Activated CD4-positive, alpha-beta T cell treated with anti-CD3 and anti-CD28 coated beads, Interleukin-2, amount 50 U/mL, for 1 hour (primary cell): ENCODE results near the gene REN.
A peak's percentile ranks its signal among the peaks of the same experiment; 100 is the strongest.

Experiments
- DNase-seq: peaks from one replicate; pipeline ENCODE4 v3.0.0-alpha.2; 2020

REN gene

DNA sequence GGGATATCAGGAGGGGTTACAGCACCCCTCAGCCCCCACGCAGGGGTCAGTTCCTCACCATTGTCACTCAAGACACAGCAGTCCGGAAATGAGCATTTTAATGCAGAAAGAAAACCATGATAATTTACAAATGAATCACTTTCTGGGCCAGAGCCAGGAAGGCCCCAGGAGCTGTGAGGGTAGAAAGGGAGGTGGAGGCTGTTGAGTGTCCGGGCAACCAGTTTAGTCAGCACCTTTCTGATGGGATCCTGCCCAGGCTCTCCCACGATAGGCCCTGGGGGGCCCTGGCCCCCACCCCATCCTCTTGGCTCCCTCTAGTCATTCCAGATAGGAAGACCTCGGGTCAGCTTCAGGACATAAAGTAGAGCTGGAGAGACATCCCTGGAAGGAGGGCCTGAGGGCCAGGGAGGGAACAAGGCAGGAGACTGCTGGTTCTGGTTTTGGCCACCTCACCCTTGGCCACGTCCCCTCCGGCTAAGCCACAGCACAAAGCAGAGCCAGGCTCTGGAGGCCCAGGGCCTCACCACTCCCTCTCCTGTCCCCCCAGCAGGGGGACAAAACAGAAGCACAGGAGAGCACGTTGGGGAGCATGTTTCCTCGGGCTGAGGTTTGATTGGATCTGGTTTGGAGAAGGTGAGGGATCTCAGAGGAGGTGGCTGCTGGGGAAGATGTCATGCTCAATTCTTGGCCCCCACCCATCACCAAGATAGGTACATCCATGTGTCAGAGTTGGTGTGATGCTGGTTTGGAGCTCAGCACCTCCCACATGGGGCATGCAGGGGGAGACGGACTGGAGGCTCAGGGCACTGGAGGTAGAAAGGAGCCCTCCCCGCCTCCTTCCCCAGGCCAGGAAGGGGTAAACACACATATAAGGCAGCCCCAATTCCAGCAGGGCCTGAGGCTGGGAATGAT, 34.9 kb downstream of the REN start:
- DNase-seq, result no peak

DNA sequence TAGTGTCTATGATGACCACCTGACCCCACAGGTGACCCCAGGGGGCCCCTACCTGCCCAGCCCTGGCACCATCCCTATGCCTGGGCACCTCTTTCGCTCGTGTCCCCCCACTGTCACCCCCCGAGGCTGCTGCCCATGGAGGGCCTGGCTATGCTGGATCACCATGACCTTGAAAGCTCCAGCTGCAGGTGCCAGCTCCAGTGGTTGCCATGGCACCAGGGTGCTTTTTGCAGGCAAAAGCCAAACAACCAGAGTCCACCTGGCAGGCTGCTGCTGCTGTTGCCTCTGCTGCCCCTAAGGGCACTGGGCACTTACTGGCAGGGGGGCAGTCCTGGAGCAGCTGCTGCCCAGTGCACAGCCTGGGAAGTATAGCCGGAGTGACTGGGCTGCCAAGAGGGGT, 36.0 kb downstream of the REN start:
- DNase-seq, result no peak

DNA sequence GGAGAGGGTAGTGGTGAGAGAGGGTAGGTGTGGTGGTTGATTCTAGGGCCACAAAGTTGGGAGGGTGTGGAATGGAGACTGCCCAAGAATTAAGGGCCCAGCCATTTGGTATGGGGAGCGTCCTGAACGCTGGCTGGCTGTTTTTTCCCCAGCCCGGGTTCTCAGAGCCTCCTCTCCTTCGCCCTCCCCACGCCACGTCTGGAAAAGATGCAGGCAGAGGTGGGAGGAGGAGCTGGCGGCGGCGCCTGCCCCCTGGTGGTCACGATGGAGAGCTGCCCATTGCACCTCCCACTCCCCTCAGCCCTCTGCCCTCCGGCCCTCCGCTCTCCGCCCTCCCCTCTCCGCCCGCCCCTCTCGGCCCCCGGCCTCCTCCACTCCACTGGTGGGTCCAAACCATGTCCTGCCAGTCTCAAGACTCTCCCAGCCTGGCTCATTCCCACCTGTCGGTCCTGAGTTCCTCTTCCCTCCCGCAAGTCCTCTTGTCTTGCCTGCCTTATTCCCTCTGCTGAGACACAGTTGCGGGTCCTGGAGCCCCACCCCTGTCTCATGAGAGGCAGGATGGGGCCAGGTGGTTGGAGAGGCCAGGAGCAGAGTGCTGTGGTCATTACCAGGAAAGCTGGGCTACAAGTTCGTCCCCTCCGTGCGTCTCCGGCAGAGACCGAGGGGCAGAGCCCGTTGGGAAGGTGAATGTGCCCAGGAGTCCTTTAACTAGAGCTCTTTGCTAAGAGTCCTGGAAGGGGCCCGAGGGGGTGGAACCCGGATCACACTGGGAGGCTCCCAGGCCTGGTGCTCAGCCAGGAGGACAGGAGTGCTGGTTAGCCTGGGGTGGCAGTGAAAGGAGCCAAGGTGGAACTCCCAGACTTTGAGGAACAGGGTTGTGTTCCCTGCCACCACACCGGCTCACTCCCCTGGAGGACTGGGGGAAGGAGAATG, 36.9 kb downstream of the REN start:
- peak; percentile 54 for DNase-seq

DNA sequence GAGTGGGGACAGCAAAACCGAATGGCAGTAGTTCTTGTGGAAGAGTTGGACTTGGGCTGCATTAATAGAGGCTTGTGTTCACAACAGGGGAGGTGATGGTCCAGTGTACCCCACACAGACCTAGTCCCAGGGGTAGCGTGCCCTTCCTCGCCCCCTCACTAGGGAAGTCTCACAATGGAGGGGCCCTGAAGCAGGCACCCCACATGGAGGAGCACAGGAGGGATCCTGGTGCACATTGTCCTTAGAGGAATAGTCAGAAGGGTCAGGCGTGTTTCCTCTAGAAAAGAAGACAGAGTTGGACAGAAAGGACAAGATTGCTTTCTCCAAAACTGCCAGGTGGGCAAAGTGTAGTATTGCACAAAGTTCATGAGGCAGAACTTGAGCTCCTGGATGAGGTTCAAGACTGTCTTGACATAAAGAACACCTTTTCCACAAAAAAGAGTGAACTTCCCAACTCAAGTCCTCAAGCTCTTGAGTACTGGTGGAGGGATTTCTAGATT, 37.6 kb downstream of the REN start:
- no peak for DNase-seq

DNA sequence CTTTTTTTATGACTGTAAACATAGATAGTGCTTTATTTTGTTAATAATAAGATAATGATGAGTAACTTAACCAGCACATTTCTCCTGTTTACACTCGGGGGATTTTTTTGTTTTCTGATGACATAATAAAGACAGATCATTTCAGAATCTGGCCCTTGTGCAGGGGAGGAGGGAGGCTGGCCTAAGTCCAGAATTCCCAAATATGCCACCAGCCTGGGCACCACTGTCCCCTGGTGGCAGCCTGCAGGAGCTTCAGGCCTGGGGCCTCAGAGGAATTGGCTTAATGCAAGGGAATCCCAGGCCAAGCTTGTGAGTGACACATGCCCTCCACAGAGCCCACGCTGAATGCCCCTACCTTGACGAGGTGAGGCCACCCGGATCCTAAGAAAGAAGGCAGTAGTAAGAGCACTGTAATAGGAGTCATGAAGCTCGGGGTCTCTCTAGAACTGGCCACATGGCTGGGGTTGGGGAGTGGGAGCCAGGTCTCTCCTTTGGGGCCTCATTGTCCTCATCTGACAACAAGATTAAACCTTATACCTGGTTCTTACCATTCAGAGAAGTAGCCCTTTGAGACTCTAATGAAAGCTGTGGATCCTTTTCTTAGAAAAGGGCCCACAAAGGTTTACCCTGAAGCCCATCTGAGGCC, 38.4 kb downstream of the REN start:
- DNase-seq, result no peak

DNA sequence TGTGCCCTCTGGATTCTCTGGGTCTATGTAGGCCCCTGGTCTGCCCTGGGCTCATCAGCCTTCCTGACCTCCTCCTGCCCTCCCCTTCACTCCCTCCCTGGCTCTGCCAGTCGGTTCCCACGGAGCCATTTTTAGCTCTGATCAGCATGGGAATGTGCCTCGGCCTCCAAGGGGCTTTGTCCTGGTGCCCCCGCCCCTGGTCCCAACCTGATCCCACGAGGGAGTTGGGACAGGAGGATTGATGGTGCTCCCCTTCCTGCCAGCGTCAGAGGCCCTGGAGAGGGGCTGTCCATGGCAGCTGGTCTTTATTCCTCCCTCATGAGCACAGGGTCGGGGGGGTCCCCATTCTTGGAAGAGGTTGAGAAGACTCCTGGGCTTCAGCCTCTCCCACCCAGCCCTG, 39.2 kb downstream of the REN start:
- DNase-seq, result no peak

DNA sequence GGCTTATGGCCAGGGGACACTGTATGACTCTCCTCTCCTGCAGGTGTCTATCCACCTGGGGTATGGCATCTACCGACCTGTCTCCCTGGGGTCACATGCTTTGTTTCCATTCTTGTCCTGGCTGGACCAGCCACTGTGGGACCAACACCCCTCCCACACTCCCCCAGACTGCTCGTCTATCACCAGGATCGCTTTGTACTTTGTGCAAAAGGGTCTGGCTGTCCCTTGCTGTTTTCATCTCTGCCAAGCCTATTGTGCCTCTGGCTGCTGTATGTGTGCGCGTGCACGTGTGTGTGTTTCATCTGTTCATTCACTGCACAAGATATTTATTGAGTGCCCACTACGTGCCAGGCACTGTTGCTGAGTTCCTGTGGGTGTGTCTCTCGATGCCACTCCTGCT, 39.8 kb downstream of the REN start:
- DNase-seq, result no peak

DNA sequence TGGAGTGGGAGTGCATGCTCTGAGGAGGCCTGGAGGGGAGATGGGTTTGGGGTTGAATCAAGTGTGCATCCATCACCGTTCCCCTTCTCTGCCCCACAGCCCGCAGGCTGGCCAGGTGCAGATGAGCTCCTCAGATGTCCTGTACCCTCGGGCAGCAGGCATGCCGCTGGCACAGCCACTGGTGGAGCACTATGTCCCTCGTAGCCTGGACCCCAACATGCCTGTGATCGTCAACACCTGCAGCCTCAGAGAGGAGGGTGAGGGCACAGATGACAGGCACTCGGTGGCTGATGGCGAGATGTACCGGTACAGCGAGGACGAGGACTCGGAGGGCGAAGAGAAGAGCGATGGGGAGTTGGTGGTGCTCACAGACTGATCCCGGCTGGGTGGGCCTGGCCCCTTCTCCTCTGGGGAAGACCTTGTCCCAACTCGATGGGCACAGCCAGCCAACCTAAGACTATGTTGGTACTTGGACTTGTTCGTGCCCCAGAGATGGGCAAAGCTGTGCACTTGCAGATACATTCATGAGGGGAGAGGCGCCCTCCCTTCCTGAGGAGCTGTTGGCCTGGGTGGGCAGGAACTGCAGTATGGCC, 40.3 kb downstream of the REN start:
- DNase-seq, result no peak

DNA sequence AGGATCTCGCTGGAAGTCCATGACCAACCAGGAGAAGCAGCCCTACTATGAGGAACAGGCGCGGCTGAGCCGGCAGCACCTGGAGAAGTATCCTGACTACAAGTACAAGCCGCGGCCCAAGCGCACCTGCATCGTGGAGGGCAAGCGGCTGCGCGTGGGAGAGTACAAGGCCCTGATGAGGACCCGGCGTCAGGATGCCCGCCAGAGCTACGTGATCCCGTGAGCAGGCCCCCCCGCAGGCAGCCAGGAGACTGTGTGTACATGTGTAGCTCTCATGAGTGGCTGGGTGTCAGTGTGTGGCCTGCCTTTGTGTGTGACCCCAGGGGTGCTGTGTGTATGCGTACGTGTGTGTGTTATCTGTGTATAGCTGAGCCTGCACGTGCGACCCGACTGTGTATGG, 41.5 kb downstream of the REN start:
- no peak for DNase-seq

DNA sequence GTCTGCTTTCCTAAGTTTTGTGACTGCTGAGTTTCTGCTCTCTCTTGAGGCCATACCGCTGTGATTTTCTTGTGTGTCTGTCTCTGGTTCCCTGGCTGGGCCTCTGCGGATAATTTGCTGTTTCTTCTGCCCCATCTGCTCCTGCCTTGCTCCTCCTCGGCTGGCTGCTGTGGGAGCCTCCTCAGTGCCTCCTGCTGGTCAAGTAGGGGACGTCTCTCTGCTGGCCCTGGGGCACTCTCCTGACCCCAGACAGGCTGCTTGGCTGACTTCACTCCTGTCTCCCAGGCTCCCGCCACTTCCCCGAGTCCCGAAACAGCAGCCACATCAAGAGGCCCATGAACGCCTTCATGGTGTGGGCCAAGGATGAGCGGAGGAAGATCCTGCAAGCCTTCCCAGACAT, 42.8 kb downstream of the REN start:
- DNase-seq, result no peak

DNA sequence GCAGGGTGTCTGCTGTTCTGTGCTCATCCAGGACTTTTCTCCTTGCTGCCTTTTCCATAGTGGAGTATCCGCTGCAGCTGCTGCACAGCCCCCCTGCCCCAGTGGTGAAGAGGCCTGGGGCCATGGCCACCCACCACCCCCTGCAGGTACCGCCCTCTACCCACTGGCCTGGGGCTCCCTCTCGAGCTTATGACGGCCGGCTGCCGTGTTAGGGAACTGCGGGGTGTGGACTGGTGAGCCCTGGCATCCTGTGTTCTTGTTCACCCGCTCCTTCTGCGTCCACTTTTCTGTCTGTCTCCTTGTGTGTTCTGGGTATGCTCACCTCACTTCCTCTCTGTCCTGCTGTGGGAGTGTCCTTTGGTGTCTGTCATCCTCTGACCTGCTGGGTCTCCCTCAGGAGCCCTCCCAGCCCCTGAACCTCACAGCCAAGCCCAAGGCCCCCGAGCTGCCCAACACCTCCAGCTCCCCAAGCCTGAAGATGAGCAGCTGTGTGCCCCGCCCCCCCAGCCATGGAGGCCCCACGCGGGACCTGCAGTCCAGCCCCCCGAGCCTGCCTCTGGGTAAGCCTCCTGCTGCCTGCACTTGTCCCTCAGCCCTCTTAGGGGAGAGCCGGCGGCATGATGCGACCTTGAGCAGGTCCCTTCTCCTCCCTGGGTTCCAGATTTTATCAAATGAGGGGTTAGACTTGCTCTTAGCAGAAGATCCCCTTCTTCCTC, 44.1 kb downstream of the REN start:
- DNase-seq, result no peak

DNA sequence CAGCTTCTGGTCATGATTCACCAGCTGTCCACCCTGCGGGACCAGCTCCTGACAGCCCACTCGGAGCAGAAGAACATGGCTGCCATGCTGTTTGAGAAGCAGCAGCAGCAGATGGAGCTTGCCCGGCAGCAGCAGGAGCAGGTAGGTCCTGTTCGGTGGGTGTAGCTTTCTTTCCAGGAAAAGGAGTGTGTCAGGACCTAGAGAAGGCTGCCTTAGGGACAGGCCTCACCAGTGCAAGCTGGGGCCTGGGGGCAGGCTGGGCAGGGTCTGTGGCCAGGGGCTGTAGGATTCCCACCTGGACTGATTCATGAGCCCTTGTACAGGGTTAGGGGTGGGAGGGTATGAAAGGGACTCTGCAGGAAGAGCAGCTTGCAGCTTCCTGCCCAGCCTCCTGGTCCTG, 49.6 kb downstream of the REN start:
- no peak for DNase-seq

DNA sequence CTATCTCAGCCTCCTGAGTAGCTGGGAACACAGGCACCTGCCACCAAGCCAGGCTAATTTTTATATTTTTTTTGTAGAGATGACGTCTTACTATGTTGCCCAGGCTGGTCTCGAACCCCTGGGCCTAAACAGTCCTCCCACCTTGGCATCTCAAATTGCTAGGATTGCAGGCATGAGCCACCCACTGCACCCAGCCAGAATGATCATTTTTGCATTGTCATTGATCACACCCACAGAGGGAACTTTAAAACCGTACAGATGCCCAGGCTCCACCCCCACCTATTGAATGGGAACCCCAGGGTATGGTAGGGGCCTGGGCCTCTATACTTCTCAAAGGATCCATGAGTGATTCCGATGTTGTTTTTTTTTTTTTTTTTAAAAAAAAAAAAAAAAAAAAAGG, 51.0 kb downstream of the REN start:
- DNase-seq, result no peak

DNA sequence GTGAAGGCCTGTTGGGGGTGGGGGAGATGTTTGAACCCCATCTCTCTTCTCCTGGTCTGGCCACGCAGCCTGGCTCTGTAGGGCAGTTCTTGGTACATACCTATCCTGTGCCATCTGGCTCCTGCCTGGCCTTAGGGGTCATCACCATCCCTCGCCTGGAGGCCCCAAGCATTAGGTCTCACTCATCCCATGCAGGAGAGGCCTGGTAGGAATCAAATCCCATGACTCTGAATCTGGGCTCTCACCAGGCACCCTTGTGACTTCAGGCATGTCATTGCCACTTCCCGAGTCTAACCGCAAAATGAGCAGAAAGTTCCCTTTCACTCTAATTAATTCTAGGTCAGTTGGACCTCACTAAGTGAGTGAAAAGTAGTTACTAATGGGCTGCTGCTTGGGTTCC, 51.5 kb downstream of the REN start:
- no peak for DNase-seq

DNA sequence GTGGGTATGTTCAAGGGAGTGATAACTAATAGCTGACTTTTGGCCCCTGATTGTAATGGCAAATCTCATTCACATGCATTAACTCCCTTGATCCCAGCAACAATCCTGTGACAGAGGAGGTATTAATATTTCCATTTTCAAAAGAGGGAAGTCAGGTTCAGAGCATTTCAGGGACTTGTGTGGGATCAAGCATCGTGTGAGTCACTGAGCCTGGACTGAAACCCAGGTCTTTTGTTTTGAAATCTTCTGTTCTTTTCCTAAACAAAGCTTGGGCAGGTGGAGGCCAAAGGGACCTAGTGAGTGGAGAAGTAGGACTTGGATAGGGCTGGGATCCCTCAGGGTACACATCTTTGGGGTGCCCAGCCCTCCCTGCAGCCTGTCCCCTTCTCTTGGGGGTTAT, 52.2 kb downstream of the REN start:
- no peak for DNase-seq

DNA sequence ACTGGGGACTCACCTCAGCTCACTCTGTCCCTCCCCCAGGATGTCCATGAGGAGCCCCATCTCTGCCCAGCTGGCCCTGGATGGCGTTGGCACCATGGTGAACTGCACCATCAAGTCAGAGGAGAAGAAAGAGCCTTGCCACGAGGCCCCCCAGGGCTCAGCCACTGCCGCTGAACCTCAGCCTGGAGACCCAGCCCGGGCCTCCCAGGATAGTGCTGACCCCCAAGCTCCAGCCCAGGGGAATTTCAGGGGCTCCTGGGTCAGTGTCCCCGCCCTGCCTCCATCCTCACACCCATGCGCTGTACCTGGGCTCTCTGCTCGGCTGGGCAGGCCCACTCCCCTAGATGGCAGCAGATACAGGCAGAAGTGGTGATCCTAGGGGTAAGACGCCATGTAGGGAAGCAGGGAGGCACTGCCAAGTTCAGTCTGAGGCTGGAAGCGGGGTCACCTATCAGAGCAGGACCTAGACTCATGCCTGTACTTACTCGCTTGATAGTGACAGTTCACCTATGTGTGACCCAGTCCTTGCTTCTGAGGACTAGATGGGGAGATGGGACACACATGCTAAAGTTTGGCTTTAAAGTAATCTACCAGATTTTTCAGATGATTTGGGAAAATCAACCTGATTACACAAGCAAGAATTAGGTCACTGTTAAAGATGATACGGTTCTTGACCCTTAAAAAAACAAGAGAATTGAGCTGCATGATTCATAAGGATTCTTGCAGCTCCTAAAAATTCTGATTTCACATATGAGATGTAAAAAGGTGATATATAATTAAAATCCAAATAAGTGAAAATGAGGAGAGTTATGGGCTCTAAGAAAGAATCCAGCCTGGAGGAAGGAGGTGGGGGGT, 53.0 kb downstream of the REN start:
- no peak for DNase-seq

DNA sequence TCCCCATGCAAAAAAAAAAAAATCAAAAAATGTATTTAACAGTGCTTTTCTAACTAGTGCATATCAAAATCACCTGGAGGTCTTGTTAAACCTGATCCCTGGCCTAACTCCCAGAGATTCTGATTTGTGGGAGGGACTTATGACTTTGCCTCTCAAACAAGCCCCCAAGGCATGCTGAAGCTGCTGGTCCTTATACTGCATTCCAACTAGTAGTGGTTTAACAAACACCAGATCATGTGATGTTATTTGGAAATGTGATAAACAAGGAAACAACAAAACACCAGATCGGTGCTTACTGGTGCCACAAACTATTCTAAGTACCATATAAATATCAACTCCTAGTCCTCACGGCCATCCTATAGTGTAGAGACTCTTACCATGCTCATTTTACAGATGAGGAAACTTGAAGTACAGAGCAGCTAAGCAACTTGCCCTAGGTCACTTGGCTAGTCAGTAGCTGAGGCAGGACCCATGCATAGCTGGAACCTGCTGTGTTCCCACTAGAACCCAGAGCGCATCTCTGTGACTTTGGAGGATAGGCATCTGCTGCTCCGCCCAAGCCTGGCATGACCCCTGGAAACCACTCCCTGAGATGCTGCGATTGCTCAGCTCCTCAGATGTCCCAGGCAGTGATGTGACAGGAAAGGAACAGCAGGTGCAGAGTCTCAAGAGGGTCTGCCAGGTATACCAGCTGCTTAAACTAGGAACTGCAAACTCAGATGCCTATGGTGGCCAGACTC, 55.1 kb downstream of the REN start:
- DNase-seq, result no peak

DNA sequence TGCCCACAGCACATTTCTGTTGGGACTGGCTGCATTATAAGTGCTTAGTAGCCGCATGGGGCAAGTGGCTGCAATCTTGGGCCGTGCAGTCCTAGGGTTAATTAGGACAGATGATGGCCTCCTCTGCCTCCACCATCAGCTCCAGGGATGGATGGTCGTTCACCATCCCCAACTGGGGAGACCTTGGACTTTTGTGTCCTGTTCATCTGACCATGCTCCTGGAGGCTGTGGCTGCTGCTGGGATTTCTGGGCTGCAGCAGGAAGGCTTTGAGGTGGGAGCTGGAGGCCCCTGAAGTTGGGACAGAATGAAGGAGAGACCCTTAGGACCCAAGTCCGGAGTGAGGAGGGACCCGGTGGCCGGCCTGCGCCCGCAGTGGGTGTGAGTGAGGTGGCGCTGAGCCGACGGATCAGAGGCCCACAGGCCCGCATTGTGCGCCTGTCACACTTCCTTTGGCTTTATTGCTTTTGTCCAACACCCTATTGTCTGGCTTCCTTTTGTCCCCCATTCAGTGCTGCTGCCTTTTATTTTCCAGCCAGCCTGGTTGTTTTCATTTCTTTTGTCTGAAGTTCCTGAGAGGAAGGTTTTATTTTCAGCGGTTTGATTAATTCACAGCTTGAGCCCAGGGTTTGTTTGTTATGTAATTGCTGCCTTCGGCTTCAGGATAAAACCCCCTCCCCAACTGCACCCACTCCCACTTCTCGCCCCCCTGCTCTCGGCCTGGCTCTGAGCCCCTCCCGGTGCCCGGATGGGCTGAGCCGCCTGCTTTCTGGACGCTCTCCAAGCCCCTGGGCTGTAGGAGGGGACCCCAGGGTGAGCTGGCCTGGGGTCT, 57.6 kb downstream of the REN start:
- no peak for DNase-seq

DNA sequence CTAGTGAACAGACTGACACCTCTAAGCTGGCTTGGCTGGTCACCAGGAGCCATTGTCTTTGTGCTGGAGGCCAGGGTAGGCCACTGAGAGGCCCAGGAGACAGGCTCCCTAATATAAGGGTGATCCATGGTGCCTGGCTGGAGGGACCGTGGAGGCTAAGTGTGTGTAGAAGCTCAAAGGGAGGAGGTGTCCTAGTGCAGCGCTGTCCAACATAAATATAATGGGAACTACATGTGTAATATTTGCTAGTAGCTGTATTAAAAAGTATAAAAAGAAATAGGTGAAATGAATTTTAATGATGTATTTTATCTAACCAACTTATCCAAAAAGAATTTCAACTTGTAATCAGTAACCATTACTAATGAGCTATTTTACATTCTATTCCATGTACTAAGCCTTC, 58.2 kb downstream of the REN start:
- DNase-seq, result no peak

DNA sequence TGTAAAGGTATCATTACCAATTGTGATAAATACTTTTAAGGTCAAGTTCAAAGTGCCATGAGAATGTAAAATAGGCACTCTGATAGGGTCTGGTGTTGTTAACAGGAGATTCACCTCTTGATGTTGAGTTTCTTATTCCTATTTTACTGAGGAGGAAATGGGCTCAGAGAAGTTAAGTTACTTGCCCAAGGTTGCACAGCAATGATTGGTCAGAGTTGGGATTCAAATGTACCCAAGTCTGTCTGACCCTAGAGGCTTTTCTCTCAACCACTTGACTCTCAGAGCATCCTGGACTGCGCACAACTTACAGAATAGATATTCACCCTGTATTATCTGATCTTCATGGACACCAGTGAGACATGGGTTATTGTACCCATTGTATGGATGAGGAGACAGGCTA, 59.3 kb downstream of the REN start:
- no peak for DNase-seq
